K562 (cell line): ENCODE data around the gene GPT2.

Experiments
- ARNT ChIP-seq, 2 experiments: fragments of 450-650 bp; IDR thresholded peaks; 2 replicates each; pipeline ENCODE4 v1.6.1; 2016; ENCODE audit warnings: mild to moderate bottlenecking in 1 of 2
- POLR2AphosphoS5 ChIP-seq: IDR thresholded peaks from 2 replicates; pipeline ENCODE4 v1.6.1; 2011; ENCODE audit warnings: mild to moderate bottlenecking, low read depth, low read length, moderate library complexity; ENCODE audit not compliant: control insufficient read depth, insufficient read depth
- SNIP1 ChIP-seq: fragments of 450-650 bp; IDR thresholded peaks from 2 replicates; pipeline ENCODE4 v1.7.1; 2017; ENCODE audit warnings: low read depth, mild to moderate bottlenecking
- TF ChIP-seq, protein P1 (sequence below): fragments of 450-650 bp; formaldehyde crosslinking; IDR thresholded peaks from 2 replicates; pipeline ENCODE4 v1.4.0; 2022; ENCODE audit warnings: missing genetic modification characterization

DNA sequence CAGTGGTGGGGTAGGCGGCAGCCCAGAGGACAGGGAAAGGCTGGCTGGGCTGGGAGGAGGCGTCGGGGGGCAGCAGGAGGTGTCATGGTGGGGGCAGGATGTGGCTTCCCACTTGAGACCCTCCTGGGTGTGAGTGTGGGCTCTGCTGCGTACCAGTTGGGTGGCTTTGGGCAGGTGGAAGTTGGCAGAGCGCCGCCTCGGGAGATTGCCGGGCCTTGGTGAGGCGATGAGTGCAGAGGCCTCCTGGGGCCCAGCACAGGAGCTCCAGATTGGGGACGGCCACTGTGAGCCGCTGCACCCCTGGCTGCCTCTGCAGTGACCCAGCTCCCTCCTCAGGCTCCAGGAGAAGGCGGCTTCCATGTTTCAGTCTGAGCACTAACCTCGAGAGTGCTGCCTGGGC lies 13.8 kb downstream of the GPT2 start:
- no peak for TF ChIP-seq ARNT (IDR thresholded peaks at IDR 0.05)
- TF ChIP-seq SNIP1 = no peak
- TF ChIP-seq, protein P1, sequence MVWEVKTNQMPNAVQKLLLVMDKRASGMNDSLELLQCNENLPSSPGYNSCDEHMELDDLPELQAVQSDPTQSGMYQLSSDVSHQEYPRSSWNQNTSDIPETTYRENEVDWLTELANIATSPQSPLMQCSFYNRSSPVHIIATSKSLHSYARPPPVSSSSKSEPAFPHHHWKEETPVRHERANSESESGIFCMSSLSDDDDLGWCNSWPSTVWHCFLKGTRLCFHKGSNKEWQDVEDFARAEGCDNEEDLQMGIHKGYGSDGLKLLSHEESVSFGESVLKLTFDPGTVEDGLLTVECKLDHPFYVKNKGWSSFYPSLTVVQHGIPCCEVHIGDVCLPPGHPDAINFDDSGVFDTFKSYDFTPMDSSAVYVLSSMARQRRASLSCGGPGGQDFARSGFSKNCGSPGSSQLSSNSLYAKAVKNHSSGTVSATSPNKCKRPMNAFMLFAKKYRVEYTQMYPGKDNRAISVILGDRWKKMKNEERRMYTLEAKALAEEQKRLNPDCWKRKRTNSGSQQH (CRISPR knock-in tag) = no peak
- no peak for TF ChIP-seq POLR2AphosphoS5
